IMR-90 (cell line): ENCODE results near the gene FAXC. TPM values are rescaled to one million over a fixed set of nuclear protein-coding genes. Genes with fewer than 3 reads are reported as not detected.

ENCODE experiments used
- ATAC-seq: fragments of 200-7000 bp; cut with Tn5 transposase; 2 replicates; pipeline ENCODE4 v1.9.1; 2020; ENCODE audit warnings: low read depth, mild to moderate bottlenecking, moderate library complexity
- BruUV-seq: library from RNA; stranded (reverse); fragments of 400-500 nt; replicated peaks from 2 replicates; lab custom pipeline; 2021; lab: Mats Ljungman, UMichigan
- CTCF ChIA-PET: fragments of 300-600 bp; formaldehyde crosslinking; extraction: SDS; loops from one replicate; lab custom pipeline; 2021; ENCODE audit warnings: antibody characterized with exemption; lab: Yijun Ruan, JAX
- POLR2A ChIA-PET: fragments of 300-600 bp; sonication (Branson Sonifier 250); formaldehyde crosslinking; loops from one replicate; lab custom pipeline; 2022; ENCODE audit warnings: antibody characterized with exemption; ENCODE audit not compliant: unreplicated experiment; lab: Charles Lee
- DNase-seq: peaks from one replicate; pipeline ENCODE4 v3.0.0; 2013
- H2AFZ ChIP-seq: replicated peaks from 2 replicates; pipeline ENCODE3; 2013; ENCODE audit warnings: low read length, mild to moderate bottlenecking; ENCODE audit not compliant: poor library complexity
- H2AK5ac ChIP-seq: 2 replicates; pipeline ENCODE4 v1.6.1; 2013; ENCODE audit warnings: low read depth, low read length, inconsistent platforms
- H2AK9ac ChIP-seq: replicated peaks from 2 replicates; pipeline ENCODE3; 2013; ENCODE audit warnings: mild to moderate bottlenecking, low read depth, low read length, moderate library complexity; ENCODE audit not compliant: poor library complexity
- H2BK120ac ChIP-seq: 2 replicates; pipeline ENCODE4 v1.6.1; 2013; ENCODE audit warnings: low read depth, low read length, inconsistent platforms
- H2BK15ac ChIP-seq: 3 replicates; pipeline ENCODE4 v1.6.1; 2013; ENCODE audit warnings: low read depth, low read length, inconsistent platforms
- H2BK20ac ChIP-seq: 2 replicates; pipeline ENCODE4 v1.6.1; 2013; ENCODE audit warnings: low read depth, mild to moderate bottlenecking, inconsistent platforms, low read length, moderate library complexity
- H2BK5ac ChIP-seq: 2 replicates; pipeline ENCODE4 v1.6.1; 2013; ENCODE audit warnings: mild to moderate bottlenecking, low read depth, low read length, inconsistent platforms; ENCODE audit not compliant: poor library complexity, severe bottlenecking
- H3K14ac ChIP-seq: replicated peaks from 2 replicates; pipeline ENCODE4 v1.6.1; 2013; ENCODE audit warnings: low read depth, low read length, inconsistent platforms
- H3K18ac ChIP-seq: 2 replicates; pipeline ENCODE4 v1.6.1; 2013; ENCODE audit warnings: low read depth, low read length, control low read depth
- H3K23ac ChIP-seq: 2 replicates; pipeline ENCODE4 v1.6.1; 2013; ENCODE audit warnings: low read depth, low read length, inconsistent platforms
- H3K27ac ChIP-seq: 2 replicates; pipeline ENCODE4 v1.5.1; 2013; ENCODE audit warnings: mild to moderate bottlenecking, control low read depth, low read length; ENCODE audit not compliant: insufficient read depth
- H3K27me3 ChIP-seq: 2 replicates; pipeline ENCODE4 v1.6.1; 2013; ENCODE audit warnings: low read length; ENCODE audit not compliant: control insufficient read depth, insufficient read depth
- H3K36me3 ChIP-seq: 2 replicates; pipeline ENCODE4 v1.6.1; 2013; ENCODE audit warnings: low read length, mixed read lengths; ENCODE audit not compliant: control insufficient read depth, insufficient read depth
- H3K4ac ChIP-seq: 2 replicates; pipeline ENCODE4 v1.6.1; 2013; ENCODE audit warnings: low read depth, low read length, inconsistent platforms
- H3K4me1 ChIP-seq: 2 replicates; pipeline ENCODE4 v1.6.1; 2013; ENCODE audit warnings: low read length, mixed read lengths; ENCODE audit not compliant: control insufficient read depth, insufficient read depth
- H3K4me2 ChIP-seq: 2 replicates; pipeline ENCODE4 v1.6.1; 2013; ENCODE audit warnings: low read depth, mild to moderate bottlenecking, control low read depth, low read length, moderate library complexity
- H3K4me3 ChIP-seq: 2 replicates; pipeline ENCODE4 v1.5.1; 2013; ENCODE audit warnings: low read depth, mild to moderate bottlenecking, control low read depth, low read length, moderate library complexity; ENCODE audit not compliant: insufficient read depth
- H3K56ac ChIP-seq: 2 replicates; pipeline ENCODE4 v1.6.1; 2013; ENCODE audit warnings: low read length, inconsistent platforms; ENCODE audit not compliant: insufficient read depth; ENCODE audit errors: extremely low read depth
- H3K79me1 ChIP-seq, 2 experiments: 2 replicates each; pipeline ENCODE4 v1.6.1; 2013; ENCODE audit warnings: low read length in 2 of 2, inconsistent platforms in 1 of 2, low read depth in 1 of 2
- H3K9ac ChIP-seq: 2 replicates; pipeline ENCODE4 v1.6.1; 2013; ENCODE audit warnings: low read depth, low read length, control low read depth
- H3K9me1 ChIP-seq: 2 replicates; pipeline ENCODE4 v1.6.1; 2013; ENCODE audit warnings: low read length, inconsistent platforms; ENCODE audit not compliant: insufficient read depth
- H3K9me3 ChIP-seq: 2 replicates; pipeline ENCODE4 v1.6.1; 2013; ENCODE audit warnings: low read length; ENCODE audit not compliant: control insufficient read depth, insufficient read depth
- H4K20me1 ChIP-seq: 2 replicates; pipeline ENCODE4 v1.6.1; 2013; ENCODE audit warnings: low read length, inconsistent platforms; ENCODE audit not compliant: insufficient read depth
- H4K5ac ChIP-seq: 2 replicates; pipeline ENCODE4 v1.6.1; 2013; ENCODE audit warnings: mild to moderate bottlenecking, low read depth, low read length, control low read depth
- H4K8ac ChIP-seq, 2 experiments: 2 replicates each; pipeline ENCODE4 v1.6.1; 2013; ENCODE audit warnings: low read depth in 2 of 2, low read length in 2 of 2, control low read depth in 1 of 2, inconsistent platforms in 1 of 2
- H4K91ac ChIP-seq: 2 replicates; pipeline ENCODE4 v1.6.1; 2013; ENCODE audit warnings: low read depth, low read length, inconsistent platforms; ENCODE audit not compliant: insufficient read depth
- BHLHE40 ChIP-seq: fragments of 150-350 bp; IDR thresholded peaks from 2 replicates; pipeline ENCODE4 v1.6.1; 2016; ENCODE audit warnings: mild to moderate bottlenecking, low read depth, low read length
- CEBPB ChIP-seq: IDR thresholded peaks from 2 replicates; pipeline ENCODE4 v1.6.1; 2012; ENCODE audit warnings: low read depth, low read length, improper control_type of control experiment
- CHD1 ChIP-seq: IDR thresholded peaks from 2 replicates; pipeline ENCODE4 v1.6.1; 2012; ENCODE audit warnings: low read depth, low read length, improper control_type of control experiment
- ELK1 ChIP-seq: fragments of 150-350 bp; IDR thresholded peaks from 2 replicates; pipeline ENCODE4 v1.6.1; 2016; ENCODE audit warnings: low read depth, mild to moderate bottlenecking, low read length, moderate library complexity, borderline replicate concordance
- FOS ChIP-seq: fragments of 150-350 bp; IDR thresholded peaks from 2 replicates; pipeline ENCODE4 v1.6.1; 2016; ENCODE audit warnings: low read depth, low read length
- MAFK ChIP-seq: IDR thresholded peaks from 2 replicates; pipeline ENCODE4 v1.6.1; 2012; ENCODE audit warnings: low read depth, low read length, improper control_type of control experiment
- MAZ ChIP-seq: IDR thresholded peaks from 2 replicates; pipeline ENCODE4 v1.6.1; 2012; ENCODE audit warnings: low read depth, mild to moderate bottlenecking, low read length, improper control_type of control experiment, moderate library complexity, borderline replicate concordance
- MXI1 ChIP-seq: IDR thresholded peaks from 2 replicates; pipeline ENCODE4 v1.6.1; 2012; ENCODE audit warnings: low read depth, mild to moderate bottlenecking, low read length, moderate library complexity, borderline replicate concordance
- NFE2L2 ChIP-seq: fragments of 150-350 bp; IDR thresholded peaks from 2 replicates; pipeline ENCODE4 v1.6.1; 2016; ENCODE audit warnings: low read depth, mild to moderate bottlenecking, low read length
- POLR2A ChIP-seq: IDR thresholded peaks from 2 replicates; pipeline ENCODE4 v1.6.1; 2012; ENCODE audit warnings: mild to moderate bottlenecking, low read depth, low read length
- RAD21 ChIP-seq: IDR thresholded peaks from 2 replicates; pipeline ENCODE4 v1.6.1; 2012; ENCODE audit warnings: low read length, improper control_type of control experiment
- RCOR1 ChIP-seq: IDR thresholded peaks from 2 replicates; pipeline ENCODE4 v1.6.1; 2012; ENCODE audit warnings: mild to moderate bottlenecking, low read length, improper control_type of control experiment; ENCODE audit not compliant: insufficient replicate concordance
- SMC3 ChIP-seq: fragments of 150-350 bp; IDR thresholded peaks from 2 replicates; pipeline ENCODE4 v1.6.1; 2016; ENCODE audit warnings: low read depth, mild to moderate bottlenecking, antibody characterized with exemption, low read length, moderate library complexity
- USF2 ChIP-seq: fragments of 150-350 bp; IDR thresholded peaks from 2 replicates; pipeline ENCODE4 v1.6.1; 2017; ENCODE audit warnings: mild to moderate bottlenecking, antibody characterized with exemption, low read length, low read depth
- WGBS, 2 experiments: methylation state at CpG; one replicate each; pipeline versions ENCODE4 v1.1.5 to v1.1.7; 2013; ENCODE audit warnings: missing lambda C conversion rate in 2 of 2; ENCODE audit not compliant: insufficient read length in 1 of 2; ENCODE audit errors: extremely low coverage in 2 of 2; 5-methylcytosine and 5-hydroxymethylcytosine counted together
- dilution Hi-C: fragments of 300-500 bp; cut with HindIII; formaldehyde crosslinking; loops from one replicate; pipeline ENCODE4 v1.14.3; 2018; ENCODE audit warnings: low sequenced_read_pairs; ENCODE audit not compliant: unreplicated experiment
- in situ Hi-C: fragments of 300-500 bp; cut with MboI; formaldehyde crosslinking; loops from 3 replicates; pipeline ENCODE4 v1.14.3; 2019; ENCODE audit warnings: low sequenced_read_pairs, inconsistent platforms, mixed read lengths
- intact Hi-C: fragments of 100-400 bp; cut with micrococcal nuclease; formaldehyde crosslinking; loops from 2 replicates; pipeline ENCODE4 v1.10.0; 2022
- polyA plus RNA-seq, 3 experiments: library from polyadenylated mRNA; depleted of rRNA; stranded (reverse); fragments of >200 nt; gene quantifications; 2 replicates each; pipeline ENCODE4 v1.2.3, GENCODE V29; 2012; ENCODE audit warnings: low replicate concordance in 1 of 3
- total RNA-seq: library from RNA; depleted of rRNA; stranded (reverse); fragments of >200 nt; gene quantifications from 2 replicates; pipeline ENCODE4 v1.2.3, GENCODE V29; 2012

FAXC gene
- total and polyA plus RNA-seq, 2 of the 4 experiments (the other 2 are of a cell fraction): 1.1 to 2.7 TPM

- Histone ChIP-seq H4K91ac (no peak overlapping the region), H2AK9ac (no peak overlapping the region), H2BK20ac (no peak overlapping the region), H3K9ac (no peak overlapping the region), H2AFZ (no peak overlapping the region), H3K79me1 (no peaks in the 10 kb centered on the region), H3K56ac (no peak overlapping the region), H3K18ac (no peak overlapping the region), H3K27ac (no peak overlapping the region), H3K27me3 (no peaks in the 10 kb centered on the region; the same call in 1 of the 2 replicates), H3K14ac (no peak overlapping the region), H2BK15ac (no peak overlapping the region), H3K4me2 (no peak overlapping the region), H3K4ac (no peak overlapping the region), H3K23ac (no peak overlapping the region), H2AK5ac (no peak overlapping the region), H4K5ac (no peak overlapping the region), H3K4me1 (no peaks in the 10 kb centered on the region), H2BK5ac (no peak overlapping the region), H3K9me1 (no peaks in the 10 kb centered on the region), H3K4me3 (no peak overlapping the region), H3K36me3 (no peaks in the 10 kb centered on the region), H2BK120ac (no peak overlapping the region), H3K9me3 (no peaks in the 10 kb centered on the region), H4K20me1 (no peaks in the 10 kb centered on the region), H4K8ac (no peak overlapping the region)
- DNase-seq (no peak), ATAC-seq (no peak)
- dilution Hi-C loops: no loop called here
- in situ Hi-C loops: no loop called here
- ChIA-PET POLR2A (interaction anchor here (0.6 kb wide), 1 partner anchor 62 kb away, joined by 4 read pairs; no protein-coding TSS in a partner anchor), CTCF (no interaction called here)
- intact Hi-C loops: no loop called here
- no TSS peak for BruUV-seq
- TF ChIP-seq CHD1: no peak
- TF ChIP-seq RCOR1: no peak
- TF ChIP-seq FOS: no peak
- no peak for TF ChIP-seq CEBPB
- TF ChIP-seq MAFK: no peak
- no peak for TF ChIP-seq SMC3
- TF ChIP-seq USF2: no peak
- TF ChIP-seq ELK1: no peak
- no peak for TF ChIP-seq NFE2L2
- no peak for TF ChIP-seq POLR2A
- TF ChIP-seq MXI1: no peak
- no peak for TF ChIP-seq MAZ
- TF ChIP-seq RAD21: no peak
- no peak for TF ChIP-seq BHLHE40
- 83% methylated on average over 1 of the region's 1 CpG; no CpG with 5 or more reads in 1 of the 2 experiments for WGBS, 2 experiments
These were observed 13.3 kb upstream of the FAXC start for GRCh38 chr6:99362678-99363268.
